Measurements from ENCODE around the gene CEACAM19.

CEACAM19 gene

DNA sequence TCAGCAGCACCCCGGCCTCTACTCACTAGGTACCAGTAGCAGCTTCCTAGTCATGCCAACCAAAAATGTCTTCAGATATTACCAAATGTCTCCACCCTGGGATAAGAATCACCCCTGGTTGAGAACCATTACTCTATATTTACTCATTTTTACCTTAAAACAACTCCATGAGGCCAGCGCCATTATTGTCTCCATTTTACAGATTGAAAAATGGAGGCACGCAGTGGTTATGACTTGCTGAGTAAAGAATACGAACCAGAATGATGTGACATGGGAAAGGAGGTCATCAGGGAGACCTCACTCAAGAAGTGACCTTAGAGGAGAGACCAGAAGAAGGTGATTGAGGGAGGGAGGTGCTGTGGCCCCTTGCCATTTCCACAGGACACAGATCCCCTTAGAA is 2.2 kb downstream of the CEACAM19 start:
- in situ Hi-C loops (cut with HindIII; ENCODE audit: low pct_ligation_motif_present, low sequenced_read_pairs), result no loop called here
- Histone ChIP-seq H3K27ac (no peak overlapping the region), H3K27me3 (replicated peaks) (no peaks in the 10 kb centered on the region), H3K4me3 (ENCODE audit: low read depth, low read length) (no peak overlapping the region), H3K36me3 (replicated peaks) (no peaks in the 10 kb centered on the region)
- TF ChIP-seq, protein P1, sequence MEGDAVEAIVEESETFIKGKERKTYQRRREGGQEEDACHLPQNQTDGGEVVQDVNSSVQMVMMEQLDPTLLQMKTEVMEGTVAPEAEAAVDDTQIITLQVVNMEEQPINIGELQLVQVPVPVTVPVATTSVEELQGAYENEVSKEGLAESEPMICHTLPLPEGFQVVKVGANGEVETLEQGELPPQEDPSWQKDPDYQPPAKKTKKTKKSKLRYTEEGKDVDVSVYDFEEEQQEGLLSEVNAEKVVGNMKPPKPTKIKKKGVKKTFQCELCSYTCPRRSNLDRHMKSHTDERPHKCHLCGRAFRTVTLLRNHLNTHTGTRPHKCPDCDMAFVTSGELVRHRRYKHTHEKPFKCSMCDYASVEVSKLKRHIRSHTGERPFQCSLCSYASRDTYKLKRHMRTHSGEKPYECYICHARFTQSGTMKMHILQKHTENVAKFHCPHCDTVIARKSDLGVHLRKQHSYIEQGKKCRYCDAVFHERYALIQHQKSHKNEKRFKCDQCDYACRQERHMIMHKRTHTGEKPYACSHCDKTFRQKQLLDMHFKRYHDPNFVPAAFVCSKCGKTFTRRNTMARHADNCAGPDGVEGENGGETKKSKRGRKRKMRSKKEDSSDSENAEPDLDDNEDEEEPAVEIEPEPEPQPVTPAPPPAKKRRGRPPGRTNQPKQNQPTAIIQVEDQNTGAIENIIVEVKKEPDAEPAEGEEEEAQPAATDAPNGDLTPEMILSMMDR (IDR thresholded peaks at IDR 0.05; ENCODE audit: low read depth, low read length, missing control alignments), result no peak
- no peak for DNase-seq

GRCh38 chr19:44675521-44675920 is 4.2 kb downstream of the CEACAM19 start:
- in situ Hi-C loops (cut with HindIII; ENCODE audit: low pct_ligation_motif_present, low sequenced_read_pairs), result no loop called here
- H3K27ac ChIP-seq, result no peak overlapping the region
- no peak for DNase-seq
- TF ChIP-seq, protein P1 (IDR thresholded peaks at IDR 0.05; ENCODE audit: low read depth, low read length, missing control alignments), result no peak
- no peaks in the 10 kb centered on the region for H3K36me3 ChIP-seq (replicated peaks)
- H3K27me3 ChIP-seq (replicated peaks), result no peaks in the 10 kb centered on the region
- H3K4me3 ChIP-seq (ENCODE audit: low read depth, low read length), result no peak overlapping the region

- Histone ChIP-seq H3K36me3 (replicated peaks) (no peaks in the 10 kb centered on the region), H3K27ac (peak overlapping the region; percentile 6), H3K4me3 (ENCODE audit: low read depth, low read length) (no peak overlapping the region), H3K27me3 (replicated peaks) (no peaks in the 10 kb centered on the region)
- peak; percentile 77 for DNase-seq
- in situ Hi-C loops (cut with HindIII; ENCODE audit: low pct_ligation_motif_present, low sequenced_read_pairs), result no loop called here
- TF ChIP-seq, protein P1 (IDR thresholded peaks at IDR 0.05; ENCODE audit: low read depth, low read length, missing control alignments), result no peak
These were observed 5.9 kb downstream of the CEACAM19 start for GRCh38 chr19:44677019-44677811.

GRCh38 chr19:44680536-44680935 is 9.3 kb downstream of the CEACAM19 start:
- Histone ChIP-seq H3K27ac (no peak overlapping the region), H3K36me3 (replicated peaks) (no peaks in the 10 kb centered on the region), H3K4me3 (ENCODE audit: low read depth, low read length) (no peak overlapping the region), H3K27me3 (replicated peaks) (no peaks in the 10 kb centered on the region)
- TF ChIP-seq, protein P1 (IDR thresholded peaks at IDR 0.05; ENCODE audit: low read depth, low read length, missing control alignments), result no peak
- in situ Hi-C loops (cut with HindIII; ENCODE audit: low pct_ligation_motif_present, low sequenced_read_pairs), result no loop called here
- no peak for DNase-seq

DNA sequence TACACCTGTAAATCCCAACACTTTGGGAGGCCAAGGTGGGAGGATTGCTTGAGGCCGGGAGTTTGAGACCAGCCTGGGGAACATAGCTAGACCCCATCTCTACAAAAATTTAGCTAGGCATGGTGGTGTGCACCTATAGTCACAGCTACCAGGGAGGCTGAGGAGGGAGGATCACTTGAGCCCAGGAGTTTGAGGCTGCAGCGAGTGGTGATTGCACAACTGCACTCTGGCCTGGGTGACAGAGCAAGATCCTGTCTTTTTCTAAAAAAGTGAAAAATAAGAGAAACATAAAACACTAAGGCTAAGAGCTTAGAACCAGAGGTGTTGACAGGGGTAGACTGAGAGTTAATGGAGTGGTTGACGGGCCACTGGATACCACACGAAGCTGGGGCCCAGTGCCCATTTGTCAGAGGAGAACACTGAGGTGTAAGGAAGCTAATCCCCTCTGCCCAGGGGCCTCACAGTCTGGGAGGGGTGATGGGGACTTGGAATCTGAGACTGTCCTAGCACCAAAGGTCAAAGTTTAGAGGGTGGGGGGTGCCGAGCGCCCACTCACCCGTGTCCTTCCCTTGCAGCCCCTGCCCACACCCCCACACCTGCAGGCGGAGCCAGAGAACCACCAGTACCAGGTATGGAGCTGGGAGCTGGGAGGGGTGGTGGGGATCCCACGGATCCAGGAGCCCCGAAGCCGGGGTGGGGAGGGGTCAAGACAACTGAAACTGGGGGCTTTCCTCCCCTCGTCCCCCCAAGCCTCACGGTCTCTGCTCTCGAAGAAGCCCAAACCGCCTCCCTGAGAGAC is 10.9 kb downstream of the CEACAM19 start:
- H3K27ac ChIP-seq, result no peak overlapping the region
- in situ Hi-C loops (cut with HindIII; ENCODE audit: low pct_ligation_motif_present, low sequenced_read_pairs), result no loop called here
- H3K4me3 ChIP-seq (ENCODE audit: low read depth, low read length), result no peak overlapping the region
- H3K36me3 ChIP-seq (replicated peaks), result no peaks in the 10 kb centered on the region
- TF ChIP-seq, protein P1 (IDR thresholded peaks at IDR 0.05; ENCODE audit: low read depth, low read length, missing control alignments), result no peak
- no peaks in the 10 kb centered on the region for H3K27me3 ChIP-seq (replicated peaks)
- DNase-seq, result no peak

All from brain microvascular endothelial cell (primary cell).